HG03280 (cell line): ENCODE data around the gene KCNK17.

Experiments
- ATAC-seq: cut with Tn5 transposase; IDR thresholded peaks from one replicate; pipeline ENCODE4 v1.9.1; 2021; ENCODE audit warnings: mild to moderate bottlenecking, moderate library complexity; ENCODE audit not compliant: unreplicated experiment

KCNK17 gene

GRCh38 chr6:39338397-39338796 lies 24.2 kb upstream of the KCNK17 start:
- no peak for ATAC-seq

GRCh38 chr6:39335780-39336545 lies 21.7 kb upstream of the KCNK17 start:
- ATAC-seq: no peak

- no peak for ATAC-seq
Measured at GRCh38 chr6:39333644-39334438, 19.6 kb upstream of the KCNK17 start.

- no peak for ATAC-seq
Measured at GRCh38 chr6:39330476-39330875, 16.3 kb upstream of the KCNK17 start.

- ATAC-seq: peak; percentile 65
Measured at GRCh38 chr6:39330057-39330456, 15.8 kb upstream of the KCNK17 start.

- no peak for ATAC-seq
Measured at GRCh38 chr6:39328066-39328465, 13.8 kb upstream of the KCNK17 start.

- ATAC-seq: no peak
Measured at GRCh38 chr6:39327507-39327906, 13.3 kb upstream of the KCNK17 start.

- no peak for ATAC-seq
Measured at GRCh38 chr6:39322306-39322850, 8.2 kb upstream of the KCNK17 start, which contains the start of gene KCNK16. KCNK16 (minus strand) TSS chr6:39322702; CDS start chr6:39322540, 162 bp downstream.

- ATAC-seq: no peak
Measured at GRCh38 chr6:39321761-39322160, 7.5 kb upstream of the KCNK17 start.

GRCh38 chr6:39320363-39320984 lies 6.3 kb upstream of the KCNK17 start:
- ATAC-seq: no peak

- no peak for ATAC-seq
Measured at GRCh38 chr6:39319621-39320362, 5.6 kb upstream of the KCNK17 start.

- no peak for ATAC-seq
Measured at GRCh38 chr6:39317256-39317655, 3.0 kb upstream of the KCNK17 start.

- ATAC-seq: no peak
Measured at GRCh38 chr6:39313526-39314272, 520 bp downstream of the KCNK17 start.

- ATAC-seq: no peak
Measured at GRCh38 chr6:39312912-39313525, 1.2 kb downstream of the KCNK17 start.

GRCh38 chr6:39310542-39310941 lies 3.7 kb downstream of the KCNK17 start:
- ATAC-seq: no peak

- ATAC-seq: no peak
Measured at GRCh38 chr6:39309942-39310531, 4.2 kb downstream of the KCNK17 start.

- ATAC-seq: no peak
Measured at GRCh38 chr6:39307462-39307861, 6.8 kb downstream of the KCNK17 start.

- no peak for ATAC-seq
Measured at GRCh38 chr6:39304951-39305350, 9.3 kb downstream of the KCNK17 start.
